COLO829 (cell line): Measurements from ENCODE around the gene URAD.
"Not testable (repeated sequence)": the region's sequence is repeated elsewhere in the genome, so short reads cannot be mapped to it uniquely, and the experiment has no call there.

Experiments
- DNase-seq: peaks from one replicate; pipeline ENCODE4 v3.0.0; 2012; ENCODE audit warnings: low spot score

Gene URAD

GRCh38 chr13:27970382-27971235 lies 17.9 kb downstream of the URAD start:
- no peak for DNase-seq

DNA sequence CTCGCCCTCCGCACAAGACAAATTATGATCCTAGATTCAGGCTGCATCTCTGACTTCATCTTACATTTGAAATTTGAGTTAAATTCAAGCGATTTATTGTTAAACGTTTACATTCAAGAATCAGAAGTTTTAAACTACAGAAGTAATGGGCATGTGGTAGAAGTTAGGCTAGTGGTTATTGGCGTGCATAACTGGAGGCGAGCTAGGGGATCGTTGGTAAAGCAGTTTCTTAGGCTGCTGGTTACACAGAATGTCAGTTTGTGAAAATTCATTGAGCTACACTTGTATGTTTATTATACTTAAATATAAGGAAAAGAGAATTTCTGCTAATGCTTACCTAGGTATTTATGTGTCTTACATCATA lies 18.6 kb downstream of the URAD start:
- no peak for DNase-seq

DNA sequence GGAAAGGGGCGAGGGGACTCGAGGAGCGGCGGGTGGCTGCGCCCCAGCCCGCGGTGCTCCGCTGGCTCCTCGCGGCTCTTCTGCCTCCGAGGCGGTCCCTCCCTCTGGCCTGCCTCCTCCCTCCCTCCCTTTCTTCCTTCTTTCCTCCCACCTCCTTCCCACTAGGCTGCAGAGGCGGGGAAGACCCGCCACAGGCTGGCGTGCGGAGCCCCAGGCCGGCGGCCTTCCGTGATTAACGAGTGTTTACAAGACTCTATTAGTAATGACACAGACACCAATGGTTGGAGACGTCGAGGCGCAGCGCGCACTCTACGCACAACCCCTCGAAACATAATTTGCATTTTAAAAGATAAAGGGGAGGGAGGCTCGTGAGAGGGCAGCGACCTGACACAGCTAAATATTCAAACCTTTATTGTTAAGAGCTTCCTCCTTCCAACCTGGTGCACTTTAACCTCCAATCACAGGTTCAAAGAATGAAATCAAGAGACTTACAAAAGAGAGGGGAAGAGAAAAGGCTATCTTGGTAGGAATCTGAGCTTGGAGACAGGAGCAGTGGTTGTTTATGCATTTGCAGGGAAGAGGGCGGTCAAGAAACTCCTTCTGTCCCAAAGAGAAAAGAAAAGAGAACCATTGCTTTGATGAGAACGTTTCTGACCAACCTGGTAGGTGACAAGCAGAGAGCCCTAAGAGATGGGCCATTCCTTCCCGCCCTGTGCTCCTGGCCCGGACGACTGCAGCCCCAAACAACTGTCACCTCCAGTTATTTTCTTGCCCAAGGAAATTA lies 19.2 kb downstream of the URAD start, which contains the start of gene CDX2:
TSS of gene CDX2 (minus strand) at position 234 of the 784 bp plus-strand sequence. CDS start 309 bp downstream, outside the sequence.
- DNase-seq = no peak

- no peak for DNase-seq
These were observed 20.0 kb downstream of the URAD start for GRCh38 chr13:27968316-27969081.

DNA sequence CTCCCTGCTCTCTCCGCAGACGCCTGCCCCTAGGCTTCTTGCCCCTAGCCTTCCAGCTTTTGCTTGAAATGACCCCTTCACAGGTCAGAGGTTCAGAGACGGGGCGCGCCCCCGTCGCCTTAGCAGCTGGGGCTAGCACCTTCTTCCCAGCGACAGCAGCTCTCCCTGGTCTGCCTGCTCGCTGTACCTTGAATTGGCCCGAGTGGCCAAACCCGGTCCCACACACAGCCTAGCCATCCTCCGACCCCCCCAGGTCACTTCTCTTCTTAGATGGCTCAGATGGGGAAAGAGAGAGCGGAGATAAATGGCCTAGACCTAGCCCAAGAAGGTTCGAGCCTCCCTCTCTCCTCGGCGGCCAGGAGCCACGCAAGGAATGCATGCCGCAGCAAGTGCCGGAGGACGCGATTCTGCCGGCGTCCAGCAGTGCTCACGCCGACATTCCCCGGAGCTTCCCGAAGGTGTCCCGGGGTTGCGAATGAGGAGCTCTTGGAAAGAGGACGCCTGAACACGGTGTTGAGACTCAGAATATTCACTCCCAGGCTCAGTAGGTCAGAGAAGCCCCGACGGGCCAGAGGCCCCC lies 20.7 kb downstream of the URAD start:
- DNase-seq = no peak

DNA sequence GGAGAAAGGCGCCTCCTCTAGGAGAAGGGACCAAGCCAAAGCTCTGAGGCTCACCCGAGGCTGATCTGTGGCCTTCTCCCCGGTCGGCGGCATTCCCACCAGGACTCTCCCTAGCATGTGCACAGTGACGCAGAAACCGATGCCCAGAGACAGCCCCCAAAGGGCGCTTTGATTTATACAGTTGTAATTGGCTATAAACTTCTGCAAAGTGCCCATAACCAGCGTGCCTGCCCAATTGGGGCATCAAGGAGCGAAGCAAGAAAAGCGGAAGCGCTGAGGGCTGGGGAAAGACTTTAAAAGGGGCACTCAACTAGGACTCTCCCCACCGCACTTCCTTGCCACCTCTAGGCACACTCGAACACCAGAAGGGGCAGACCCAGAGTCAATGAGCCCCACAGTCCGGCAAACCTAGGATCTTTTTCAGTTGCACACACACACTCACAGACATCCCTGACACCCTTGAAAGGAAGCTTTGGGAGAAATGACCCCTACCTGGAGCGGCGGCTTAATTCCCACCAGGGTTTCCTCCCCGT lies 21.2 kb downstream of the URAD start:
- DNase-seq = no peak

- no peak for DNase-seq
These were observed 21.8 kb downstream of the URAD start for GRCh38 chr13:27966641-27967202.

GRCh38 chr13:27965740-27966640 lies 22.5 kb downstream of the URAD start:
- DNase-seq = no peak

- DNase-seq = no peak
These were observed 23.2 kb downstream of the URAD start for GRCh38 chr13:27965343-27965739.

DNA sequence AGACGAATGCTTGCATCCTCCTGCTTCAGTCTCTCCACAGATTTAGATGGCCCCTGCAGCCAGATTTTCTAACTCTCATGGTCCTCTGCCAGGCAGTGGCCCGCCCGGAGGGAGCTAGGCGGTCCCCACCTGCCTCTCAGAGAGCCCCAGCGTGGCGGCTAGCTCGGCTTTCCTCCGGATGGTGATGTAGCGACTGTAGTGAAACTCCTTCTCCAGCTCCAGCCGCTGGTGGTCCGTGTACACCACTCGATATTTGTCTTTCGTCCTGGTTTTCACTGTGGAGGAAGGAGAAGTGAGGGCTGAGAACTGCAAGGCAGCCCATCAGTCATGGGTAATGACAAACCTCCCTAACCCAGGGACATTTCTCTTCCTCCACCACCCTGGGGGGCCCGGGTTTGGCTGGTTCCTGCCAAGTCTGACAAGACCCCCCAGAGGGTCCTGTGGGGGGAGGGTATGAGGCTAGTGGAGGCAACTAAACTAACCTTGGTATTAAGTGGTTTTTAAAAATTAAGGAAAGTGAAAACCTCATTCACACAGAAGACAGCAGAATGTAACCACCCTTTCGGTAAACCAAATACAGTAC lies 23.7 kb downstream of the URAD start:
- no peak for DNase-seq

DNA sequence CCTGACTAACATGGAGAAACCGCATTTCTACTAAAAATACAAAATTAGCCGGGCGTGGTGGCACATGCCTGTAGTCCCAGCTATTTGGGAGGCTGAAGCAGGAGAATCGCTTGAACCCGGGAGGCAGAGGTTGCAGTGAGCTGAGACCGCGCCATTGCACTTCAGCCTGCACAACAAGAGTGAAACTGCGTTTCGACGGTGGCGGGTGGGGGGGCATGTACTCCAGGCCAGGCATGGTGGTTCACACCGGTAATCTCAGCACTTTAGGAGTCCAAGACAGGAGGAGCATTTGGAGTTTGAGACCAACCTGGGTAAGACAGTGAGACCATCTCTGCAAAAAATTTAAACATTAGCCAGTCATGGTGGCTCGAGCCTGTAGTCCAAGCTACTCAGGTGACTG lies 24.3 kb downstream of the URAD start:
- not testable (repeated sequence) for DNase-seq

- no peak for DNase-seq
These were observed 25.0 kb downstream of the URAD start for GRCh38 chr13:27963491-27963890.

- no peak for DNase-seq
These were observed 25.5 kb downstream of the URAD start for GRCh38 chr13:27962982-27963381.

DNA sequence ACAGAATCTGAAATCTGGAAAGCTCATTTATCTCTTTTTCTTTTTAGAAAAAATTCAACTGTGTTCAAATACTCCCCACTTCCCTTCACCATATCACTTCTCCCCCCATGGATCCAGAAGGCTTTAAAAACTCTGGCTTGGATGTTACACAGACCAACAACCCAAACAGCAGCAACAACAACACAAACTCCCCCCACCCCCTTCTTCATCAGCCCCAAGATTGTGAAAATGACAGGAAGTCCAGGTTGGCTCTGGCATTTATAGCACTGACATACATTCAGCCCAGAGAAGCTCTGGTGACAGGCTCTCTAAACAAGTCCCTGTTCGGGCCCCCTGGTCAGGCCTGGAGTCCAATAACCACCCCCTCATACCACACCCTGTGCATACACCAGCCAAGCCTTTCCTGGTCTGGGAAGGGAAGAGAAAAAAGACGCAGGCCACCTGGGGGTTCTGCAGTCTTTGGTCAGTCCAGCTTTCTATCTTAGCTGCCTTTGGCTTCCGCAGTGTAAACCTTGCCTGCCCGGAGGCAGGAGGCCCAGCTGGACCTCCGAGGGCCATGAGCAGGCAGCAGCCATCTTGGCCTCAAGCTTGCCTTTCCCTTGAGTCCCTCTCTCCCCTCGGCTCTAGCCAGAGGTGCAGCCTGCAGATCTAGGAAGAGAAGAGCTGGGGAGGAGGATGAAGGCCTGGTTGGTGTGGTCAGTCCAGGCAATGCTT lies 26.2 kb downstream of the URAD start:
- DNase-seq = no peak

- no peak for DNase-seq
These were observed 27.0 kb downstream of the URAD start for GRCh38 chr13:27961227-27962085.

DNA sequence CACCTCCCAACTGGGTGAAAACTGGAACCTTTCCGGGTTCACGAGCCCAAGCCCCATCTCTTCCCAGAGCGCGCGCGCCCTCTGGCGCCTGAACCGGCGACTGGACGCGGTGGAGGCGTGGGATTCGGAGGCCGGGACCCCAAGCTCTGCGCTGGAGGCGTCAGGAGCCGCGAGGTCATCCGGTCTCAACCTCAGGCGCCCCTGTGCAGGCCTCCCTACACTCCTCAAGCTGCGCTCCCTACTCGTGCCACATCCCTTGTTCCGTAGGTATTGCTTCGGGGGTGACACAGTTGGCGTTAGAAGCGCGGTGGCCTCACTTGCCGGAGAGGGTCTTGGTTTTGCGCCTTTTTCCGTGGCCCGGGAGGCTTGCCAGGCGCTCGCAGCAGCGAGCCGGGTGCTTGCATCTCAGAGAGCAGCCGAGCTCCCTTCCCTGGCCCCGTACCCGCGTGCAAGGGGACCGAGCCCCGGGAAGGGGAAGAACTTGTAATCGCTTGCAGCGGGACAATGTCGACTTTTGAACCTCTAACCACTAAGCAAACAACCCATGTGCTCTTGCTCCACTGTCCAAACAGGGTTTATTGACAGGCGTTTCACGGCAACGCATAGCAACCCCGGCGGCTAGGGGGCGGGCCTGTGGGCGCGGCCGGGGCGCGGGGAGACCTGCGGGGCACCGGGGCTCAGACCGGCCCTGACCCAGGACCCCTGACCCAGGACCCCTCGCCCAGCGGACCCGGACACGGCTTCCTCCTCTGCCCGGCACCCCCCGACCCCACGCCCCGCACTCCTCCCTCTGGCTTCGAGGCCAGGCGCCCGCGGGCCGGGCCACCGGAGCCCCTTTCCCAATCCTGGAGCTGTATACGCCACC lies 27.9 kb downstream of the URAD start:
- peak; percentile 28 for DNase-seq

DNA sequence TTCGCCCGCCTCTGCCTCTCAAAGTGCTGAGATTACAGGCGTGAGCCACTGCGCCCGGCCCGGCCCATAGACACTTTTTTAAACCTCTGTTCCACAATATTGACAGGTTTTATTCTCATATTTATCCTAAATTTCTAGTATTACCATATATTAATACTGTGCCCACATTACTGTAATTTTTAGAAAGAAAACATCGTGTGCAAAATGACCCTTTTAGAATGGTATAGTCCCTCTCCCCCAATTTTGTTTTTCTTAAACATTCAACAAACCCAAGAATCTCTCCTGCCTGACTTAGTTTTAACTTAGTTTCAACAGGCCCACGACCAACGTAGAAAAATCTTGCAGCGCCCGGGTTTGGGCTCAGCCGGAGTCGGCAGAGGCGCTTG lies 28.5 kb downstream of the URAD start:
- DNase-seq = no peak
